Colonic mucosa (tissue), 4 donors: Measurements from ENCODE around the gene COL18A1. TPM values are rescaled to one million over a fixed set of nuclear protein-coding genes. Genes with fewer than 3 reads are reported as not detected.
A peak's percentile ranks its signal among the peaks of the same experiment; 100 is the strongest.
"Not testable (repeated sequence)": the region's sequence is repeated elsewhere in the genome, so short reads cannot be mapped to it uniquely, and the experiment has no call there.

Experiments
- DNase-seq: peaks from one replicate; pipeline ENCODE4 v3.0.0-alpha.2; 2020
- H3K27ac ChIP-seq: fragments of 200-600 bp; one replicate; pipeline ENCODE4 v1.8.0; 2021
- H3K27me3 ChIP-seq: fragments of 200-600 bp; one replicate; pipeline ENCODE4 v1.8.0; 2021
- H3K36me3 ChIP-seq: fragments of 200-600 bp; one replicate; pipeline ENCODE4 v1.8.0; 2021
- H3K4me1 ChIP-seq: fragments of 200-600 bp; one replicate; pipeline ENCODE4 v1.8.0; 2021; ENCODE audit warnings: mild to moderate bottlenecking
- H3K4me3 ChIP-seq: fragments of 200-600 bp; one replicate; pipeline ENCODE4 v1.8.0; 2021
- H3K9ac ChIP-seq, 2 donors: one replicate each; pipeline ENCODE4 v1.7.0; 2013; ENCODE audit warnings: control low read depth in 2 of 2, low read depth in 2 of 2, low read length in 2 of 2
- H3K9me3 ChIP-seq: fragments of 200-600 bp; one replicate; pipeline ENCODE4 v1.8.0; 2021
- CTCF ChIP-seq: fragments of 200-600 bp; IDR thresholded peaks from one replicate; pipeline ENCODE4 v1.8.0; 2022; ENCODE audit warnings: antibody characterized with exemption, mild to moderate bottlenecking
- intact Hi-C: fragments of 100-400 bp; cut with DNase I; formaldehyde crosslinking; loops from one replicate; pipeline ENCODE4 v1.14.1; 2022
- total RNA-seq, 2 donors: library from RNA; stranded (reverse); fragmentation: NEBNext Ultra II Directional in 1 of 2; extraction: Animal tissue kit (Norgen Biotek cat#: 25700) in 1 of 2; gene quantifications; one replicate each; pipeline ENCODE4 v1.2.1, GENCODE V29; 2021
- donor health status: healthy.
- donor health status: DM: no; HTN: no; CAD: no.
- donor health status: DM: no; HTN: no; CAD: no.

The COL18A1 gene
- total RNA-seq, 2 donors from 2014 or later = 8.4 to 22.3 TPM

- no peaks in the 10 kb centered on the region for H3K9me3 ChIP-seq
- no peaks in the 10 kb centered on the region for H3K36me3 ChIP-seq
- intact Hi-C loops = loop anchor here (5.0 kb wide), 2 partner anchors 39 to 259 kb away; no protein-coding TSS in a partner anchor
- peaks cover 5% of the 10 kb centered on the region for H3K4me1 ChIP-seq
- no peak for DNase-seq
- H3K9ac ChIP-seq = no peak overlapping the region
- TF ChIP-seq CTCF = no peak
- no peak overlapping the region for H3K4me3 ChIP-seq
- no peak overlapping the region for H3K27ac ChIP-seq
- H3K27me3 ChIP-seq = no peaks in the 10 kb centered on the region
These were observed 153.2 kb downstream of the COL18A1 start for GRCh38 chr21:45558044-45558721.

- no peaks in the 10 kb centered on the region for H3K27me3 ChIP-seq
- peak; percentile 9 for DNase-seq
These were observed 154.5 kb downstream of the COL18A1 start for GRCh38 chr21:45559216-45560105.

GRCh38 chr21:45560106-45561021 is 155.4 kb downstream of the COL18A1 start:
- Histone ChIP-seq H3K27ac (no peak overlapping the region), H3K4me1 (peaks cover 5% of the 10 kb centered on the region), H3K9me3 (no peaks in the 10 kb centered on the region), H3K9ac (no peak overlapping the region), H3K27me3 (no peaks in the 10 kb centered on the region), H3K4me3 (no peak overlapping the region), H3K36me3 (no peaks in the 10 kb centered on the region)
- DNase-seq = peak; percentile 10
- intact Hi-C loops = no loop called here
- TF ChIP-seq CTCF = no peak

More at GRCh38 chr21:45559216-45560105, 154.5 kb downstream of the COL18A1 start:
- H3K4me1 ChIP-seq = peaks cover 5% of the 10 kb centered on the region
- H3K27ac ChIP-seq = no peak overlapping the region
- no peak for TF ChIP-seq CTCF
- H3K9ac ChIP-seq = no peak overlapping the region
- no peaks in the 10 kb centered on the region for H3K36me3 ChIP-seq
- intact Hi-C loops = loop anchor here (5.0 kb wide), 2 partner anchors 38 to 258 kb away; no protein-coding TSS in a partner anchor
- no peak overlapping the region for H3K4me3 ChIP-seq
- no peaks in the 10 kb centered on the region for H3K9me3 ChIP-seq

- H3K9me3 ChIP-seq, H3K27me3 ChIP-seq, H3K4me1 ChIP-seq, intact Hi-C loops, H3K27ac ChIP-seq, H3K36me3 ChIP-seq, H3K4me3 ChIP-seq, H3K9ac ChIP-seq, DNase-seq: not testable (repeated sequence)
These were observed 156.3 kb downstream of the COL18A1 start for GRCh38 chr21:45561241-45561640.

- peak; percentile 11 for DNase-seq
- Histone ChIP-seq H3K9ac (no peak overlapping the region), H3K9me3 (no peaks in the 10 kb centered on the region), H3K27me3 (no peaks in the 10 kb centered on the region), H3K27ac (no peak overlapping the region), H3K36me3 (no peaks in the 10 kb centered on the region), H3K4me3 (no peak overlapping the region), H3K4me1 (no peaks in the 10 kb centered on the region)
- TF ChIP-seq CTCF = no peak
- intact Hi-C loops = no loop called here
These were observed 157.4 kb downstream of the COL18A1 start for GRCh38 chr21:45562402-45562801.
